ENCODE measurements around the gene ASB3.
A peak's percentile ranks its signal among the peaks of the same experiment; 100 is the strongest.
"Not testable (repeated sequence)": the region's sequence is repeated elsewhere in the genome, so short reads cannot be mapped to it uniquely, and the experiment has no call there.

Gene ASB3

DNA sequence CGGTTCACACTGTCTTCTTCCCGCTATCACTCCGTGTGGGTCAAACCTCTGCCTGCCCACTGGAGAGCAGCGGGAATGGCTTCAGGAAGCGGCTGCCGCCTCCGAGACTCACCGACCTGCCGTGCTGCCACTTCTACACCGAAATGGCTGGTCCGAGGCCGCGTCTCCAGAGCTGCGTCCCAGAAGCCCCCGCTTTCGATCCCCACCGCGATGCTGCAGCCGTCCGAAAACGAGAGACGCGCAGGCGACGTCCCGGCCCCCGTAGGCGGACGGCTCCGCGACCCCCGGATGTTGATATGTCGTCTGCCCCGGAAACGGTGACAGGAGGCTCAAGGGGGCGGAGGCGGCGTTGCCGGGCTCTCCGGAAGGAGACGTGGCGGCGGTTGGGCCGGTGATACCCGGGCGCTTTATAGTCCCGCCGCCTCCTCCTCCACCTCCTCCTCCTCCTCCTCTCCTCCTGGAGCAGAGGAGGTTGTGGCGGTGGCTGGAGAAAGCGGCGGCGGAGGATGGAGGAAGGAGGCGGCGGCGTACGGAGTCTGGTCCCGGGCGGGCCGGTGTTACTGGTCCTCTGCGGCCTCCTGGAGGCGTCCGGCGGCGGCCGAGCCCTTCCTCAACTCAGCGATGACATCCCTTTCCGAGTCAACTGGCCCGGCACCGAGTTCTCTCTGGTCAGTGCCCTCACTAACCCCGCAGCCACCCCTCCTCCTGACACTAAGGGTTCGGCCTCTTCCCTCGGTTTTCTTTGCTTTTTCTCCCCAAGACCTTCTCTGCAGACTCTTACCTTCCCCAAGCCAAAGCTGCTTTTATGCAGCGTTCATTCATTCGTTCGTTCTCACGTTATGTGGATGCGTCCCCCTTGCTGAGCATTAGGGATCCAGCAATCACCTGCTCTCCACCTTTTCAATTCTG is at the start of gene ASB3, which contains the start of gene ERLEC1:
Gene ASB3 (minus strand): TSS at position 249 of the 909 bp plus-strand sequence. CDS start 21,381 bp downstream, outside the sequence.
Gene ERLEC1 (plus strand): TSS at position 340 of the 909 bp plus-strand sequence. CDS start 167 bp downstream, at position 507.
- peak; percentile 71 for DNase-seq (ENCODE audit: low read depth)

- DNase-seq (ENCODE audit: low read depth): not testable (repeated sequence)
Measured at GRCh38 chr2:53829980-53830290, 43.2 kb upstream of the ASB3 start.

DNA sequence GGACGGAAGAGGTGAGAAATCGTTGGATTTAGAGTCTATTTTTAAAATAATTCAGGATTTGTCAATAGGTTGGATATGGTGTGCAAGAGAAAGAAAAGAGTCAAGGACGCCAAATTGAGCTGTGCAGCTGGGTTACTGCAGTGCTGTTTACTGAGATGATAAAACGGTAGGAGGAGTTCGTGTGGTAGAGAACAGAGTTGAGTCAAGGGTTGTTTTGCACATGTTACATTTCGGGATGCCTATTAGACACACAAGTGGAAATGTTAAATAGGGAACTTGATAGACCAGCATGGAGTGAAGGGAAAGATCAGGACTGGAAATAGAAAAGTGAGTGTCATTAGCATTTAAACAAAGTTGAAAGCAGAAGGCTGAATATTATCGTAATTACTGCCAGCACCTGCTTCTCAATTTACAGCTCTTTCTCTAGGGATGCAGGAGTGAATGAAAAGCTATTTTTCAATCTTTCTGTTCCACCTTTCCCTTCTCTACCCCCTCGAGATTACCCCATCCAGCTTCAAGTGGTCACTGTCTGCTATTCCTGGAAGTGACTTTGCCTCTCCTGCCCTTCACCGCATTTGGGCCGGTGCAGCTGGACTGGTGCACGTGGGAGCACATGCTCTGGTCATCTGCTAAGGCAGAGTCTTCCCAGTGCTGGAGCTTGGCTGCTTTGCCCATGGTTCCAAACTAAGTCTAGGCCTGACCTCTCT is 42.7 kb upstream of the ASB3 start:
- no peak for DNase-seq (ENCODE audit: low read depth)

GRCh38 chr2:53828331-53828730 is 41.6 kb upstream of the ASB3 start:
- no peak for DNase-seq (ENCODE audit: low read depth)

GRCh38 chr2:53827398-53828175 is 40.8 kb upstream of the ASB3 start:
- DNase-seq (ENCODE audit: low read depth): no peak

GRCh38 chr2:53826587-53827397 is 40.0 kb upstream of the ASB3 start:
- DNase-seq (ENCODE audit: low read depth): no peak

DNA sequence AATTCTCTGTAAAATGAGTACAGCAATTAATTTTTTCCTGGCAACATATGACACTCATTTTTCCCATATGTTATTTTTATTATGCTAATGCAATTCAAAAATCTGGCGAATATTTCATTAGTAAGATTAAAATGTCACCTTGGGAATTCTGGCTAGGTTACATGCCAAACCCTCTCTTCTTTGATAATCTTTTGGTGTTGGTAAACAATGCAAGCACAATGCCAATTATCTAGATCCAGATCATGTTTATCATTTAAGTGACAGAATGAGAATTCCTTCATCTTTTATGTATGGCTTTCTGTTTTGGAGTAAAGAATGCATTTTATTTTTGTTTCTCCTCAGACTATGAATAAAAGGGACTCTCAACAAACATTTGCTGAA is 39.3 kb upstream of the ASB3 start:
- DNase-seq (ENCODE audit: low read depth): no peak

DNA sequence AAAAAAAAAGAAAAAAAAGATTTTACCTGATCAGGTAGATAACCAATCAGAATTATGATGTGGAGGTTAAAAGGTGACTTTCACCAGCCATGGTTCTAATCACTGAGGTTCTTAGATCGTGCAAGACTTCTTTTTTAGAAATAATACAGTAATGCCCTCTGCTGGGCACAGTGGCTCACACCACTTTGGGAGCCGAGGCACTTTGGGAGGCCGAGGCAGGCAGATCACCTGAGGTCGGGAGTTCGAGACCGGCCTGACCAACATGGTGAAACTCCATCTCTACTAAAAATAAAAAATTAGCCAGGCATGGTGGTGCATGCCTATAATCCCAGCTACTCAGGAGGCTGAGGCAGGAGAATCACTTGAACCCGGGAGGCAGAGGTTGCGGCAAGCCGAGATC is 36.9 kb upstream of the ASB3 start:
- DNase-seq (ENCODE audit: low read depth): not testable (repeated sequence)

DNA sequence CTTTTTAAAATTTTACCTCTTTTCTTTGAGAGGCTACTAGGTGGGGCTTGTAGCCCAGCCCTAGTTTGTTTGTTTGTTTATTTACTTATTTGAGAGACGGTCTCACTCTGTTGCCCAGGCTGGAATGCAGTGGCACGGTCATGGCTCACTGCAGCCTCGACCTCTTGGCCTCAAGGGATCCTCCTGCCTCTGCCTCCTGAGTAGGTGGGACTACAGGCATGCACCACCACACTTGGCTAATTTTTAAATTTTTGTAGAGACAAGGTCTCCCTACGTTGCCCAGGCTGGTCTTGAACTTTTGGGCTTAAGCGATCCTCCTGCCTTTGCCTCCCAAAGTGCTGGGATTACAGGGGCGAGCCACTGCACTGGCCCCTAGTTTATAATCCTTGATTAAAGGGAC is 35.1 kb upstream of the ASB3 start:
- no peak for DNase-seq (ENCODE audit: low read depth)

DNA sequence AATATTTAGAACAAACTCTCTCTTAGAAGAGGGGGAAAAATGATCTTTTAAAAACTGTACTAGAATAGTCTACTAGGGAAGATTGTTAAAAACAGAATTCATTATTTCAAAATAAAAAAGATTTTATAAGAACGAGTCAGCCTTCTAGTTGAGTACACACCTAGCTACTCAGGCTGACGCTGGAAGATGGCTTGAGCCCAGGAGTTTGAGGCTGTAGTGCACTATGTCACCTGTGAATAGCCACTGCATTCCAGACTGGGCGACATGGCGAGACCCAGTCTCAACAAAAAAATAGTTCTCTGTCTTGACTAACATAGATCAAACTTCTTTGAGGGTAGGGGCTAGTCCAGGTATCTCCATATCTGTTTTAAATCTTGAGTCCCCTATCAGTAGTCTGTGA is 34.0 kb upstream of the ASB3 start:
- DNase-seq (ENCODE audit: low read depth): no peak

- no peak for DNase-seq (ENCODE audit: low read depth)
Measured at GRCh38 chr2:53820048-53820447, 33.3 kb upstream of the ASB3 start.

DNA sequence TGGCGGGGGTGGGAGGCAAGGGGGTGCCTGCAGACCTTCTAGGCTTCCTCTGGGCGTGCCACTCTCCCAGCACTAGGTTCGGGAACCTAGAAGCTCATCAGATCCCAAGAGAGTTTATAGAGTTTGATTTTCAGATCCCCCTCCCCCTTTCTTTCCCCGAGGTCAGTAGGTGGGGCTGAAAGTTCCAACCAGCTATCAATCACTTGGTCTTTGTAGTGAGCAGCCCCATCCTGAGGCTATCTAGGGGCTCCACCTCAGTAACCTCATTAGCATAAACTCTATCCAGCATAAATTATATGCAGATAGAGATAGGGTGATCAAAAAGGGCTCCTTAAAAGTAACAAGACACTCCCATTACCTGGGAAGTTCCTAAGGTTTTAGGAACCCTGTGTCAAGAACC is 32.9 kb upstream of the ASB3 start:
- DNase-seq (ENCODE audit: low read depth): no peak

DNA sequence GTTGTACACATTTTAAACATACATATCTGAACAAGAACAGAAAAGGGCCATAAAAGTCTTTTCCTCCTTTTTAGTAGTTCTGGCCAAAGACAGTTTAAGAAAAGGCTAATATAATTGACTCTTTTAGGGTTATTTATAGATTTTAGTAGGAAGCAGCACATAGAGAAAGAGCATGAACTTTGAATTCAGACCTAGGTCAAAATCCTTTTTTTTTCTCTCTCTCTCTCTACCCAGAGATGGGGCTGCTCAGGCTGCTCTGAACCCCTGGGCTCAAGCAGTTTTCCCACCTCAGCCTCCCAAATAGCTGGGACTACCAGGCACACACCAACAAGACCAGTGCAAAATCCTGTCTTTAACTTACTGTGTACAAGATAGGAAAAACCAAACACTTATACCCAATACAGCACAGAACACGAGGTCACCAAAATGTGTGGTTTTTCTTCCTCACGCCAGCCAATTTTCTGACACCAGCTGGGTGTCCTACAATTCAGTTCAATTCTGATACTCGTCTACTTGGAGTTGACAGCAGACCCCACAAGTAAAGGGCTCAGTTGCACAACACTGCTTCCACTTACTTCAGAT is 32.2 kb upstream of the ASB3 start:
- no peak for DNase-seq (ENCODE audit: low read depth)

DNA sequence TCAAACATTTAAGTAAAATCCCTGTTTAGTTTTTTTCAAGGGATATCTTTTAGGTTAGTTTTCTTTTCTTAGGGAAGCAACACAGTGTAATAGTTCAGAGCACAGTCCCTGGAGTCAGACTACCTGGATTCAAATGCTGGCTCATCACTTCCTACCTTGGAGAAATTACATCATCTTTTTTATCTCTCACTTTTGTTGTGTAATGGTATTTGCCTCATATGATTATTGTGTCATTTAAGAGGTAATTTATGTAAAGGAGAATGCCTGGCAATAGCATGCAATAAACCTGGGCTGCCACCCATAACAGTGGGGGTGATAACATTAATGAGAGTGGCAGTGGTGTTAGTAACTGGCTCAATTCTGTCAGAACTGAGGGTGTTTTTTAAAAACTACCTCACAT is 26.4 kb upstream of the ASB3 start:
- DNase-seq (ENCODE audit: low read depth): no peak

DNA sequence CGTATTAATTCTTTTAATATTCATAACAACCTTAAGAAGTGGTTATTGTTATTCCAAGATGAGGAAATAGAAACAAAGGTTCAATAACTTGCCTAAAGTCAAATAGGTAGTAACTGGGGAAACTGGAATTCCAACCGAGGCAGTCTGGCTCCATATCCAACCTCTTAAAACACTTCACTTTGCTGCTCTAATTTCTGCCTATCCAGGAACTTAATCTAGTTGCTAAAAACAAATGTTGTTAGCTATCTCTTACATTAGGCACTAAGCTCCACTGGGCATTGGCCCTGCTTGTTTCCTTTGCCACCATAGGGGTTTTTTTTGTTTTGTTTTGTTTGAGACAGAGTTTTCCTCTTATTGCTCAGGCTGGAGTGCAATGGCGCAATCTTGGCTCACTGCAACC is 24.8 kb upstream of the ASB3 start:
- no peak for DNase-seq (ENCODE audit: low read depth)

DNA sequence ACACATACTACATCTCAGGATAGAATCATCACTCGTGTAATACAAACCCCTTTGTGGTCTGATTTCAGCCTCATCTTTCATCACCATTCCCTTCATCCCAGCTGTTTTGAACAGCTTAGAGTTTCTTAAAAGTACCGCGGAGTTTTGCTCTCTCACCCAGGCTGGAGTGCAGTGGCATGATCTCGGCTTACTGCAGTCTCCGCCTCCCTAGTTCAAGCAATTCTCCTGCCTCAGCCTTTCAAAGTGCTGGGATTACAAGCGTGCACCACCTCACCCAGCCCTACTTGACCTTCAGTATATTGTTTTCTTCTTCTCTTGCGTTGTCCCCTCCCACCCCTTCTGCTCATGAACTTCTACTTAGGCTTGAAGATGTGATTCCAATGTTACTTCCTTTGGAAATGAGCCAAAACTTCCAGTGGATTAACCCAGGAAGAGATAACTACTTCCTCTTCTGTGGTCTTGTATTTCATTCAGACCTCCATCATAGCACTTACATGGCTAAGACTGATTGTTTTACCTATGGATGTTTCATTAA is 15.9 kb upstream of the ASB3 start:
- no peak for DNase-seq (ENCODE audit: low read depth)

DNA sequence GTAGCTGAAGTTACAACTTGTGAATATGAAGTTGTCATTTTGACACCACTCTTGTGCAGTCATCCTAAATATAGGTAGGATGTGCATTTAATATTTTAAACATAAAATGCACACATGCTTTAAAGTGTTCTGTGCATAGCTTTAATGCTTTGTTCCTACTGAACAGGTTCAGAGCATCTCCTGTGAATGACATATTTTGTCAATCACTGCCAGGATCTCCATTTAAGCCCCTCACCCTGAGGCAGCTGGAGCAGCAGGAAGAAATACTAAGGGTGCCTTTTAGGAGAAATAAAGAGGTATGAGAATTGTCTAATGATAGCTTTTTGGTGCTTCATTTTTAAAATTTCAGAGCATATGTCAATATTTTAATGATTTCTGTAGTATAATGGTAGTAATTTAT is 14.8 kb upstream of the ASB3 start:
- no peak for DNase-seq (ENCODE audit: low read depth)

- DNase-seq (ENCODE audit: low read depth): no peak
Measured at GRCh38 chr2:53793821-53794220, 7.1 kb upstream of the ASB3 start.

DNA sequence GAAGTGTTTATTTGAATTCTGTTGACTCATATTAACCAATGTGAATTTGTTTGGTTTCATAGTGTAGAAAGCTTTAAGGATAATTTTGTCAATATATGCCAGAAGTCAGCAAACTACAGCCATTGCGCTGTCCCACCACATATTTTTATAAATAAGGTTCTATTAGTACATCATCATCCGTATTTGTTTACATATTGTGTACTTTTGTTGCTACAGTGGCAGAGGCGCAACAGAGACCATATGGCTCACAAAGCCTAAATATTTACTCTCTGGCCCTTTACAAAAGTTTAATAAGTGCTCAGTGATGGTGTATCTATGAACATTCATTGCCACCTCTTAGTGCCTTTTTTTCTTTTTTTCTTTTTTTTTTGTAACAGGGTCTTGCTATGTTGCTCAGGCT is 6.5 kb upstream of the ASB3 start:
- no peak for DNase-seq (ENCODE audit: low read depth)

DNA sequence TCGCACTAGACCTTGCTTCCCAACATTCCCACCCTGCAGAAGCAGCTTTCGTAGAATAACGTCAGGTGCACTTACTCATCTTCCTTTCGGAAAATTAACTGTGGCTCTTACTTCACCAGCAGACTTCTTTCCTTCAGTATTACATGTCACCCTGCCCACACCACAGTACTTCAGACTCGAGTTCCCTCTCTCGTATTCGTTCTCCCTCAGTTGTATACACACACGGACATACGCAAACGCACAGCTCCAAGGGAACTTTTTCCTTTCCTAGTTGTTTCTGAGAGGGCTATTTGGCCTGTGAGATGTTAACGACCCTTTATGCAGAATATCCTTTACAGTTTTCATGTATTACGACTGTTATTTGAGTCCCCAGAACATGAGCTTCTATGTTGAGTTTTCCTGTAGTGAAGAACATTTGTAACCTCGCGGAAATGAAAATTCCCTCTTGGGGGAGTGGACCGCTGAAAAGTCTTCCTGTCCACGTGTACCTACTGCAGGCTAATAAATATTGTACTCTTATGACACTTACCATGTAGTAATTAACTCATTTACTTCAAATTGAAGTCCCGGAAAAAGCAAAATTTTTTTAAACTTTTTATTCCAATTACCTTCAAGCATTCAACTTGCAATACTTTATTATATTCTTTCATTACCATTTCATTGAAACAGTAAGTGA is 999 bp upstream of the ASB3 start:
- DNase-seq (ENCODE audit: low read depth): no peak

- peak; percentile 24 for DNase-seq (ENCODE audit: low read depth)
Measured at GRCh38 chr2:53786352-53786704, 425 bp downstream of the ASB3 start.

Measured in HS-27A (cell line).